K562 (cell line): ENCODE results near the gene ACBD4. TPM values are rescaled to one million over a fixed set of nuclear protein-coding genes. Genes with fewer than 3 reads are reported as not detected.

Experiments used
- CEBPZ ChIP-seq: fragments of 150-350 bp; IDR thresholded peaks from 2 replicates; pipeline ENCODE4 v1.6.1; 2014; ENCODE audit warnings: low read depth, mild to moderate bottlenecking, low read length, borderline replicate concordance
- KLF6 ChIP-seq: fragments of 250-450 bp; sonication (Bioruptor Pico); IDR thresholded peaks from 2 replicates; pipeline ENCODE4 v1.4.0; 2020; ENCODE audit warnings: mild to moderate bottlenecking, moderate library complexity, borderline replicate concordance
- MAFG ChIP-seq: fragments of 450-650 bp; conservative IDR thresholded peaks from 2 replicates; pipeline ENCODE4 v1.6.1; 2016; ENCODE audit warnings: missing genetic modification characterization, missing compliant biosample characterization
- POLR3G ChIP-seq: IDR thresholded peaks from 2 replicates; pipeline ENCODE4 v1.6.1; 2011; ENCODE audit not compliant: insufficient read length, insufficient replicate concordance; ENCODE audit errors: extremely low read depth
- SIN3A ChIP-seq, 2 experiments: fragments of 150-350 bp in 1 of 2; IDR thresholded peaks; 2 replicates each; pipeline ENCODE4 v1.6.1; 2011 to 2016; ENCODE audit warnings: borderline replicate concordance in 2 of 2, low read depth in 2 of 2, low read length in 2 of 2, mild to moderate bottlenecking in 2 of 2, moderate library complexity in 2 of 2; ENCODE audit not compliant: control insufficient read depth in 1 of 2
- SMARCC2 ChIP-seq: fragments of 450-650 bp; IDR thresholded peaks from 2 replicates; pipeline ENCODE4 v1.6.1; 2017; ENCODE audit warnings: antibody characterized with exemption, moderate library complexity, mild to moderate bottlenecking, low read depth
- TOE1 ChIP-seq, 2 experiments: fragments of 450-650 bp in 1 of 2; sonication (generic) in 1 of 2; formaldehyde crosslinking in 1 of 2; IDR thresholded peaks; 2 replicates each; pipeline versions ENCODE4 v1.7.1 to v1.8.0; 2016 to 2022; ENCODE audit warnings: borderline replicate concordance in 2 of 2, mild to moderate bottlenecking in 2 of 2, antibody characterized with exemption in 1 of 2, inconsistent platforms in 1 of 2, low read depth in 1 of 2, missing genetic modification reagents in 1 of 2, moderate library complexity in 1 of 2
- ZBTB40 ChIP-seq, 2 experiments: fragments of 450-650 bp in 1 of 2; sonication (generic) in 1 of 2; formaldehyde crosslinking in 1 of 2; IDR thresholded peaks; 2 replicates each; pipeline versions ENCODE4 v1.7.1 to v1.9.0; 2016 to 2022; ENCODE audit warnings: inconsistent platforms in 1 of 2, mild to moderate bottlenecking in 1 of 2, missing genetic modification reagents in 1 of 2
- ZFX ChIP-seq: sonication (generic); formaldehyde crosslinking; IDR thresholded peaks from 2 replicates; pipeline ENCODE4 v1.8.0; 2022; ENCODE audit warnings: mild to moderate bottlenecking, missing genetic modification reagents, moderate library complexity
- polyA plus RNA-seq, 8 experiments: library from polyadenylated mRNA; depleted of rRNA in 4 of 8; stranded (reverse) in 5 of 8; unstranded in 3 of 8; fragments of >200 nt; fragmentation: Nextera tagmentation in 2 of 8; fragmentation: Illumina TruSeq in 1 of 8; extraction: Ambion mirVana in 2 of 8; extraction: Trizol in 1 of 8; gene quantifications; 2 replicates each; pipeline versions ENCODE4 v1.2.1 to v1.2.3, GENCODE V29; 2011 to 2014; ENCODE audit warnings: inconsistent platforms in 1 of 8, missing spikeins in 1 of 8
- total RNA-seq, 7 experiments: library from RNA; depleted of rRNA in 6 of 7; stranded (reverse); fragments of >200 nt in 6 of 7; fragmentation: Illumina TruSeq in 2 of 7; extraction: Trizol in 2 of 7; gene quantifications; 2 replicates each; pipeline versions ENCODE4 v1.2.1 to v1.2.3, GENCODE V29; 2011 to 2021; ENCODE audit warnings: low replicate concordance in 1 of 7

ACBD4 gene
- total and polyA plus RNA-seq, 9 of the 15 experiments (the other 6 are each of a cell fraction or from before 2014, with no cell fraction given): 0.14 to 6.9 (median 4.6) TPM

GRCh38 chr17:45148183-45149036 lies 12.9 kb downstream of the ACBD4 start, which contains the start of gene HEXIM1 (continued):
- TF ChIP-seq ZBTB40 (IDR thresholded peaks at IDR 0.05) (peak; percentile 47), ZBTB40 (CRISPR knock-in tag; IDR thresholded peaks at IDR 0.05) (no peak), SMARCC2 (no peak; the same call in 1 of the 2 replicates), CEBPZ (no peak; the same call in 1 of the 2 replicates), ZFX (CRISPR knock-in tag) (peak; percentile 37; the same call in 1 of the 2 replicates), POLR3G (no peak), TOE1 (IDR thresholded peaks at IDR 0.05; ENCODE audit: borderline replicate concordance) (peak; percentile 87), TOE1 (CRISPR knock-in tag; IDR thresholded peaks at IDR 0.05; ENCODE audit: borderline replicate concordance, low read depth) (no peak; the same call in 1 of the 2 replicates), SIN3A (IDR thresholded peaks at IDR 0.05; ENCODE audit: borderline replicate concordance in 2 of 2, control insufficient read depth in 1 of 2, low read depth in 2 of 2, low read length in 2 of 2) (peak in 1 of 2 experiments; percentile 78; a peak in 3 of 4 replicates), KLF6 (CRISPR knock-in tag) (no peak), MAFG (tag) (no peak)
